GM12865 (cell line): Measurements from ENCODE around the gene FAM222B.
"Not testable (repeated sequence)": the region's sequence is repeated elsewhere in the genome, so short reads cannot be mapped to it uniquely, and the experiment has no call there.

Experiments
- DNase-seq: peaks from one replicate; pipeline ENCODE4 v3.0.0; 2010; ENCODE audit warnings: low read depth
- H3K4me3 ChIP-seq: 2 replicates; pipeline ENCODE4 v1.5.1; 2011; ENCODE audit warnings: mild to moderate bottlenecking, low read depth, low read length, control low read depth
- CTCF ChIP-seq: IDR thresholded peaks from 2 replicates; pipeline ENCODE4 v1.5.1; 2011; ENCODE audit warnings: low read length, control low read depth, low read depth, inconsistent platforms; ENCODE audit not compliant: insufficient read depth; ENCODE audit errors: missing control alignments

FAM222B gene

GRCh38 chr17:28728364-28729200 lies 114.0 kb downstream of the FAM222B start, which contains the start of gene NEK8:
Gene NEK8 (plus strand): TSS chr17:28728788. CDS start chr17:28728814, 26 bp downstream.
- peak; percentile 96 for DNase-seq
- H3K4me3 ChIP-seq, result peak within 1 kb of the TSS; percentile 74
- no peak for TF ChIP-seq CTCF

- TF ChIP-seq CTCF, result peak; percentile 99
- H3K4me3 ChIP-seq, result peak overlapping the region; percentile 74
- peak; percentile 96 for DNase-seq
Measured at GRCh38 chr17:28726627-28727491, 115.7 kb downstream of the FAM222B start.

GRCh38 chr17:28726226-28726626 lies 116.4 kb downstream of the FAM222B start, which contains the start of gene TLCD1:
Gene TLCD1 (minus strand): TSS chr17:28726233. CDS start chr17:28726097, 136 bp downstream.
- peak; percentile 80 for DNase-seq
- no peak for TF ChIP-seq CTCF
- H3K4me3 ChIP-seq, result peak within 1 kb of the TSS; percentile 74

- DNase-seq, result peak; percentile 85
- peak overlapping the region; percentile 56 for H3K4me3 ChIP-seq
- no peak for TF ChIP-seq CTCF
Measured at GRCh38 chr17:28725660-28726225, 116.8 kb downstream of the FAM222B start.

- peak; percentile 78 for DNase-seq
- peak overlapping the region; percentile 56 for H3K4me3 ChIP-seq
- TF ChIP-seq CTCF, result peak; percentile 5
Measured at GRCh38 chr17:28725166-28725659, 117.4 kb downstream of the FAM222B start.

GRCh38 chr17:28724500-28725165 lies 118.0 kb downstream of the FAM222B start:
- TF ChIP-seq CTCF, result no peak
- H3K4me3 ChIP-seq, result peak overlapping the region; percentile 56
- peak; percentile 62 for DNase-seq

- DNase-seq, result not testable (repeated sequence)
- peak overlapping the region; percentile 56; the same call in 1 of the 2 replicates for H3K4me3 ChIP-seq
Measured at GRCh38 chr17:28723836-28724499, 118.6 kb downstream of the FAM222B start.
